ENCODE results near the gene ZG16B.
A peak's percentile ranks its signal among the peaks of the same experiment; 100 is the strongest.

- TF ChIP-seq, protein P1, sequence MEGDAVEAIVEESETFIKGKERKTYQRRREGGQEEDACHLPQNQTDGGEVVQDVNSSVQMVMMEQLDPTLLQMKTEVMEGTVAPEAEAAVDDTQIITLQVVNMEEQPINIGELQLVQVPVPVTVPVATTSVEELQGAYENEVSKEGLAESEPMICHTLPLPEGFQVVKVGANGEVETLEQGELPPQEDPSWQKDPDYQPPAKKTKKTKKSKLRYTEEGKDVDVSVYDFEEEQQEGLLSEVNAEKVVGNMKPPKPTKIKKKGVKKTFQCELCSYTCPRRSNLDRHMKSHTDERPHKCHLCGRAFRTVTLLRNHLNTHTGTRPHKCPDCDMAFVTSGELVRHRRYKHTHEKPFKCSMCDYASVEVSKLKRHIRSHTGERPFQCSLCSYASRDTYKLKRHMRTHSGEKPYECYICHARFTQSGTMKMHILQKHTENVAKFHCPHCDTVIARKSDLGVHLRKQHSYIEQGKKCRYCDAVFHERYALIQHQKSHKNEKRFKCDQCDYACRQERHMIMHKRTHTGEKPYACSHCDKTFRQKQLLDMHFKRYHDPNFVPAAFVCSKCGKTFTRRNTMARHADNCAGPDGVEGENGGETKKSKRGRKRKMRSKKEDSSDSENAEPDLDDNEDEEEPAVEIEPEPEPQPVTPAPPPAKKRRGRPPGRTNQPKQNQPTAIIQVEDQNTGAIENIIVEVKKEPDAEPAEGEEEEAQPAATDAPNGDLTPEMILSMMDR (IDR thresholded peaks at IDR 0.05) = peak in 2 of 6 experiments; percentile 21 to 36
- TF ChIP-seq POLR2A (IDR thresholded peaks at IDR 0.05) = no peak
Observed at GRCh38 chr16:2835638-2836493, 5.8 kb downstream of the ZG16B start.
